PFSK-1 (cell line): ENCODE measurements around the gene NFE2.

Source experiments
- FOXP2 ChIP-seq: optimal IDR thresholded peaks from 2 replicates; pipeline ENCODE3; 2011; ENCODE audit warnings: borderline replicate concordance, control low read depth, inconsistent platforms; ENCODE audit not compliant: insufficient read depth; ENCODE audit errors: extremely low read length, extremely low read depth
- POLR2AphosphoS5 ChIP-seq: IDR thresholded peaks from 2 replicates; pipeline ENCODE4 v1.6.1; 2012; ENCODE audit warnings: low read depth, mild to moderate bottlenecking, control low read depth, low read length, moderate library complexity
- SIN3A ChIP-seq: IDR thresholded peaks from 2 replicates; pipeline ENCODE4 v1.6.1; 2012; ENCODE audit warnings: mild to moderate bottlenecking, low read length, moderate library complexity, borderline replicate concordance; ENCODE audit not compliant: insufficient read depth
- TAF1 ChIP-seq: IDR thresholded peaks from 2 replicates; pipeline ENCODE4 v1.6.1; 2012; ENCODE audit warnings: low read length, control low read depth, borderline replicate concordance; ENCODE audit not compliant: insufficient read depth
- TF ChIP-seq, protein P1 (sequence below), 2 experiments: IDR thresholded peaks; 2 replicates each; pipeline versions ENCODE4 v1.6.1 to v1.8.0; 2011 to 2012; ENCODE audit warnings: low read depth in 2 of 2, low read length in 2 of 2, control low read depth in 1 of 2, inconsistent platforms in 1 of 2, mild to moderate bottlenecking in 1 of 2, moderate library complexity in 1 of 2; ENCODE audit not compliant: insufficient read depth in 1 of 2

DNA sequence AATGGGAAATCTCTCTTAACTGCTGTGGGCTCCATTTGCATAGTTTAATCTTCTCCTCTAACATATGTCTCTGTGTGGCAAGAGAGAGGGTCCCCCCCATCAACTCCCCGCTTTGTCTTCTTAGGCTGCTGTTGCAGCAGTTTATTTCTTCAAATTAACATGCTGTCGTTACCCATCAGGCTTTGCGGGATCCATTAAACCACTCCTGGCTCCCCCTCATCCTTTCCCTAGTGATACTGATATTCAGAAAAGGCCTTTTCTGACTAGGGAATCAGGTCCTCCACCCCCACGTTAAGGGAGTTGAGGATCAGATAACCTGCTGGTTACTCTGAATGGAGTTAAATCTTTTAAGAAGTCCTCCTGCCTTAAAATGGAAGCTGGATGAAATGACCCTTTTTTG lies 48.2 kb upstream of the NFE2 start:
- TF ChIP-seq, protein P1, sequence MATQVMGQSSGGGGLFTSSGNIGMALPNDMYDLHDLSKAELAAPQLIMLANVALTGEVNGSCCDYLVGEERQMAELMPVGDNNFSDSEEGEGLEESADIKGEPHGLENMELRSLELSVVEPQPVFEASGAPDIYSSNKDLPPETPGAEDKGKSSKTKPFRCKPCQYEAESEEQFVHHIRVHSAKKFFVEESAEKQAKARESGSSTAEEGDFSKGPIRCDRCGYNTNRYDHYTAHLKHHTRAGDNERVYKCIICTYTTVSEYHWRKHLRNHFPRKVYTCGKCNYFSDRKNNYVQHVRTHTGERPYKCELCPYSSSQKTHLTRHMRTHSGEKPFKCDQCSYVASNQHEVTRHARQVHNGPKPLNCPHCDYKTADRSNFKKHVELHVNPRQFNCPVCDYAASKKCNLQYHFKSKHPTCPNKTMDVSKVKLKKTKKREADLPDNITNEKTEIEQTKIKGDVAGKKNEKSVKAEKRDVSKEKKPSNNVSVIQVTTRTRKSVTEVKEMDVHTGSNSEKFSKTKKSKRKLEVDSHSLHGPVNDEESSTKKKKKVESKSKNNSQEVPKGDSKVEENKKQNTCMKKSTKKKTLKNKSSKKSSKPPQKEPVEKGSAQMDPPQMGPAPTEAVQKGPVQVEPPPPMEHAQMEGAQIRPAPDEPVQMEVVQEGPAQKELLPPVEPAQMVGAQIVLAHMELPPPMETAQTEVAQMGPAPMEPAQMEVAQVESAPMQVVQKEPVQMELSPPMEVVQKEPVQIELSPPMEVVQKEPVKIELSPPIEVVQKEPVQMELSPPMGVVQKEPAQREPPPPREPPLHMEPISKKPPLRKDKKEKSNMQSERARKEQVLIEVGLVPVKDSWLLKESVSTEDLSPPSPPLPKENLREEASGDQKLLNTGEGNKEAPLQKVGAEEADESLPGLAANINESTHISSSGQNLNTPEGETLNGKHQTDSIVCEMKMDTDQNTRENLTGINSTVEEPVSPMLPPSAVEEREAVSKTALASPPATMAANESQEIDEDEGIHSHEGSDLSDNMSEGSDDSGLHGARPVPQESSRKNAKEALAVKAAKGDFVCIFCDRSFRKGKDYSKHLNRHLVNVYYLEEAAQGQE (IDR thresholded peaks at IDR 0.05; ENCODE audit: insufficient read depth in 1 of 2, low read depth in 2 of 2, low read length in 2 of 2) = no peak
- TF ChIP-seq TAF1 (no peak), POLR2AphosphoS5 (no peak), SIN3A (no peak), FOXP2 (no peak)
